Brain pericyte (primary cell): ENCODE measurements around the gene PRKN.

Experiments
- DNase-seq: peaks from one replicate; pipeline ENCODE4 v3.0.0-alpha.2; 2012; ENCODE audit warnings: low read depth, low spot score

Gene PRKN

GRCh38 chr6:162727322-162728182 is at the start of gene PRKN, which contains the start of gene PACRG:
PRKN (minus strand) TSS chr6:162727766.
PACRG (plus strand) TSS chr6:162727974.
- DNase-seq: peak; percentile 94

GRCh38 chr6:162777091-162777490 is 49.5 kb upstream of the PRKN start:
- no peak for DNase-seq

- DNase-seq: no peak
Observed at GRCh38 chr6:162773996-162774395, 46.4 kb upstream of the PRKN start.

GRCh38 chr6:162772466-162772865 is 44.9 kb upstream of the PRKN start:
- DNase-seq: no peak

- DNase-seq: no peak
Observed at GRCh38 chr6:162770955-162771354, 43.4 kb upstream of the PRKN start.

- no peak for DNase-seq
Observed at GRCh38 chr6:162770136-162770535, 42.6 kb upstream of the PRKN start.

GRCh38 chr6:162753775-162754174 is 26.2 kb upstream of the PRKN start:
- no peak for DNase-seq

- no peak for DNase-seq
Observed at GRCh38 chr6:162751211-162751859, 23.8 kb upstream of the PRKN start.

GRCh38 chr6:162750776-162751175 is 23.2 kb upstream of the PRKN start:
- DNase-seq: no peak

- DNase-seq: no peak
Observed at GRCh38 chr6:162736961-162737360, 9.4 kb upstream of the PRKN start.

- no peak for DNase-seq
Observed at GRCh38 chr6:162733489-162733888, 5.9 kb upstream of the PRKN start.

GRCh38 chr6:162730502-162730901 is 2.9 kb upstream of the PRKN start:
- no peak for DNase-seq

- no peak for DNase-seq
Observed at GRCh38 chr6:162728706-162729105, 1.1 kb upstream of the PRKN start.

GRCh38 chr6:162728197-162728596 is 631 bp upstream of the PRKN start:
- no peak for DNase-seq

GRCh38 chr6:162726947-162727321 is 632 bp downstream of the PRKN start:
- DNase-seq: no peak

GRCh38 chr6:162722633-162723032 is 4.9 kb downstream of the PRKN start:
- no peak for DNase-seq

GRCh38 chr6:162722226-162722625 is 5.3 kb downstream of the PRKN start:
- DNase-seq: no peak

GRCh38 chr6:162721404-162721687 is 6.2 kb downstream of the PRKN start:
- DNase-seq: no peak

GRCh38 chr6:162719528-162719927 is 8.0 kb downstream of the PRKN start:
- DNase-seq: no peak

GRCh38 chr6:162715601-162716000 is 12.0 kb downstream of the PRKN start:
- DNase-seq: no peak

- DNase-seq: no peak
Observed at GRCh38 chr6:162713974-162714780, 13.4 kb downstream of the PRKN start.

- no peak for DNase-seq
Observed at GRCh38 chr6:162712694-162713093, 14.9 kb downstream of the PRKN start.
